ENCODE measurements around the gene SGPP2. TPM values are rescaled to one million over a fixed set of nuclear protein-coding genes. Genes with fewer than 3 reads are reported as not detected.

The SGPP2 gene
- total RNA-seq, 1 donor from 2014 or later, result 31.2 TPM

DNA sequence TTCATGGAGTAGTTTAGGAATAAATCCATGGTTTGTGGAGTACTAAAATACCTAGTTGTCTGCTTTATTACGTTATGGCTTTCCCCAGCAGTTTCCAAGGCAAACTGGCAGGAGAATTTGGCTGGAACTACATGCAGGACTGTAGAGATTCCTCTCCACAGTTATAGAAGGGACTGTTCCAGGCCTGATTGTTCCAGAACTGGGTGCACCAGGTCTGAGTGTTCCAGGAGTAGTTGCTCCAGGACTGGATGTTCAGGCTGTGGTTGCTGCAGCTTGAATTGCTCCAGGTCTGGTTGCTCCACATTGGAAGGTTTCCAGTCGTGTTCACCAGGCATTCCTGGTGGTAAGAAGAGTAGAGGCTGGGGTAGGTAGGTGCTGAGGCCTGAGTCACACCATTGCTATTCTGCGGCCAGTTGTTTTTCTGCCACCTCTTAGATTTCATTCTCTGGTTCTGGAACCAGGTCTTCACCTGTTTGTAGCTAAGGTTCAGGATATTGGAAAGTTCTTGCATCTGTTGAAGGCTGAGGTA is 28.1 kb downstream of the SGPP2 start:
- H3K4me1 Mint-ChIP-seq (ENCODE audit: low read depth), result peaks cover 24% of the 10 kb centered on the region
- peaks cover 3% of the 10 kb centered on the region for H3K27me3 Mint-ChIP-seq (ENCODE audit: insufficient read depth)
- DNase-seq (ENCODE audit: low spot score), result no peak
- H3K9me3 Mint-ChIP-seq, result no peaks in the 10 kb centered on the region
- intact Hi-C loops (cut with micrococcal nuclease), result no loop called here
- no peak overlapping the region for H3K4me3 Mint-ChIP-seq
- H3K27ac Mint-ChIP-seq, result no peak overlapping the region
- H3K36me3 Mint-ChIP-seq (ENCODE audit: low read depth), result peaks cover 9% of the 10 kb centered on the region

DNA sequence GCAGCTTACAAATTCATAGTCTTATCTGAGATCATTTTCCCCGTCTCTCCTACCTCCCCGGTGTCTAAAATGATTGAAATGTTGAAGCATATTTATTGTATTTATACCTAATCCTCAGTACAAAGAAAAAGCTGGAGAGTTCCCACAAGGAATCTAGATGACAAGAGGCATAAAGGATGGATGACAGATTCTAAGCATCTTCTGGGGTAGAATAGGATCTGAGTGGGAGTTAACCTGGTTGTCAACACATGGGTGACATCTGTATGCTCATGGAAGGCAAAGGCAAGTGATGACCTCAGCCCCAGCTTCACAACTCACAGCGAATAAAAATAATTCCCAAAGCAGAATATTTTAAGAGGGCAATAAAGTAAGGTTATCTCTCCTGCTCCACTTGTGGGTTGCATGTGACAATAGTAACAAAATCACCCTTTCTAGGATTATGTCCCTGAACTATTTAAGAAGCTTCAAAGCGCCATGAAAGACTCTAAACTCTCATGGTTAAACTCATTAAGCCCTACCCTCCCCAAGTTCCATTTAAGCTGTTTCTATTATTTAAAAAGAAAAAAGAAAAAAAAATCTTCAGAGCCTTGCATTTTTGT is 32.2 kb downstream of the SGPP2 start:
- H3K36me3 Mint-ChIP-seq (ENCODE audit: low read depth), result peaks cover 2% of the 10 kb centered on the region
- no peak for DNase-seq (ENCODE audit: low spot score)
- no peak overlapping the region for H3K4me3 Mint-ChIP-seq
- H3K27me3 Mint-ChIP-seq (ENCODE audit: insufficient read depth), result peaks cover 3% of the 10 kb centered on the region
- peaks cover 11% of the 10 kb centered on the region for H3K4me1 Mint-ChIP-seq (ENCODE audit: low read depth)
- intact Hi-C loops (cut with micrococcal nuclease), result no loop called here
- H3K9me3 Mint-ChIP-seq, result no peaks in the 10 kb centered on the region
- no peak overlapping the region for H3K27ac Mint-ChIP-seq

DNA sequence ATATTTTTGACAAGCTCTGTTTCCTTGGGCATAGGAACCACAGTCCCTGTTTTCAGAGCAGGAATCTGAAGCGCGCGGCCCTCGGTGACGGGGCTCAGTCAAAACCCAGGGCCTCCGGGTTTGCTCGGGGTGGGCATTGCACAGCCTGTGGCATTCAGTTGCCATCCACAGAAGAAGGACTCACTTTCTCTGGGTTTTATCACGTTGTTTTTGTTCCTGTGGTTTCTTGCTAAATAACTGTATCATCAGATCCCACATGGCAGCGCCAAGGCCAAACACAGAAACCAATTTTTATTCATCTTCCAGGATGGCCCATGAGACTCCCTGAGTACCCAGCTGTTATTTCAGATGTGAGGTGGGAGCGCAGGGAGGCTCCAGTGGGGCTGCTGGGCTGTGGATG is 35.6 kb downstream of the SGPP2 start:
- Mint-ChIP-seq H3K4me3 (no peak overlapping the region), H3K27me3 (ENCODE audit: insufficient read depth) (peaks cover 2% of the 10 kb centered on the region), H3K4me1 (ENCODE audit: low read depth) (no peaks in the 10 kb centered on the region), H3K9me3 (no peaks in the 10 kb centered on the region), H3K36me3 (ENCODE audit: low read depth) (peaks cover 5% of the 10 kb centered on the region), H3K27ac (no peak overlapping the region)
- no peak for DNase-seq (ENCODE audit: low spot score)
- intact Hi-C loops (cut with micrococcal nuclease), result no loop called here

DNA sequence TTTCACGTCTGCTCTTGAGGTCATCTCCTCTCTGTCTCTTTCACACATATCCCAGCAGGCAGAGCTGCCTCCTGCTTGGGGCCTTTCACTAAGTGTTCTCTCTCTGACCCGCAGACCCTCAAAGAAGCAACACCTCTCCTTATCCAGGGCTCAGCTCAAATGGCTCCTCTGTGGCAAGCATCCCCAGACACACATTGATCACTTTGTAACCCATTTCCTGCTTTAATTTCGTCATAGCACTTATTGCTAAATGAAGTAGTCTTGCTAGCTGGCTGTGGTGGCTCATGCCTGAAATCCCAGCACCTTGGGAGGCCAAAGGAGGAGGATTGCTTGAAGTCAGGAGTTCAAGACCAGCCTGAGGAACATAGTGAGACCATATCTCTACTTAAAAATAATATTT is 41.4 kb downstream of the SGPP2 start:
- peaks cover 2% of the 10 kb centered on the region for H3K27me3 Mint-ChIP-seq (ENCODE audit: insufficient read depth)
- no peaks in the 10 kb centered on the region for H3K4me1 Mint-ChIP-seq (ENCODE audit: low read depth)
- no peak for DNase-seq (ENCODE audit: low spot score)
- H3K36me3 Mint-ChIP-seq (ENCODE audit: low read depth), result peaks cover 12% of the 10 kb centered on the region
- no peak overlapping the region for H3K4me3 Mint-ChIP-seq
- H3K9me3 Mint-ChIP-seq, result no peaks in the 10 kb centered on the region
- H3K27ac Mint-ChIP-seq, result no peak overlapping the region
- intact Hi-C loops (cut with micrococcal nuclease), result no loop called here

DNA sequence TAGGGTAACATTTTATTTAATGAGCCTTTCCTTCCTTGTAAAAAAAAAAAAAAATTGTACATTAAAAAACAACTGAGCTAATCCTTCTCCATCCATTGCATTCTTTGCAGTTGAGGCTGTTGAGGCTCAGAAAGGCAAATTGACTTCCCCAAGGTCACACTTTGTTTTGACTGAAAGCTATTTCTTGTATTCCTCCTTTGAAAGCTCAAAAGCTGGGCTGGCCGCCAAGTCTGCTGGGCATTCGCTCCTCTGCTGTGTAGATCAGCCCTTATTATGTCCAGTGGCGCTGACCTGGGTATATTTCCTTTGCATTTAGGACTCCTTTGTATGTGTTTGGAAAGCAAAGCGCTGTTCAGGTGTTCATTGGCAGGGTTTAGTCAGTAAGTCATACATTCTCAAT is 44.0 kb downstream of the SGPP2 start:
- Mint-ChIP-seq H3K36me3 (ENCODE audit: low read depth) (peaks cover 9% of the 10 kb centered on the region), H3K27me3 (ENCODE audit: insufficient read depth) (no peaks in the 10 kb centered on the region), H3K9me3 (no peaks in the 10 kb centered on the region), H3K27ac (no peak overlapping the region), H3K4me3 (no peak overlapping the region), H3K4me1 (ENCODE audit: low read depth) (no peaks in the 10 kb centered on the region)
- no peak for DNase-seq (ENCODE audit: low spot score)
- intact Hi-C loops (cut with micrococcal nuclease), result no loop called here

DNA sequence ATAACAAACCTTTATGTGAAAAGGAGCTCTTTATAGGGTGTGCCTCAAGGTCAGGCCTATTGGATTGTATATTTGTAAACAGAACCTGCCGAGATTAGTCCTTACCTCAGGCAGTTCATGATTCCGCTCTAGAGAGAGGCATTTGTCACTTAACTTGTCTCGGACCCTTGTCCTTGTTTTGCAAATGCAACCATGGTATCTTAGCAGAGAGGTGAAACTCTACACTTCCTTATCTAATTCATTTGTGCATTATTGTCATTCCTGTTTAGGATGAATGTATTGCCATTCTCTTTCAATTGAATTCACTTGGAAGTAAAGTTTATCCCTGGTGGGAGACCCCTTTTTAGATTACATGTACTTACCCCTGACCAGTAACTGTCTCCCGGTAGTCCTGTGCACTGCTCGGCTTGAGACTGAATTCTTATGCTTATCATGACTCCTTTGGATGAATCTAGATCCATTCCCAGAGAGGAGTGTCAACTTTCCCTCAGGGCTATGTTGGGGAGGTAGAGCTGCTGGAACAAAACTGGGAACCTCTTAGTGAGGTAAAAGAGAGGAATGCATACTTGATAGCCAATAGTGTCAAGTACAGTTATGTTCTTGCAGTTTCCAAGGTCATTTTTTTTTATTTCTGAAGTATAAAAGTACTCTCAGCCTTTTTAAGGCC is 46.6 kb downstream of the SGPP2 start:
- peaks cover 9% of the 10 kb centered on the region for H3K36me3 Mint-ChIP-seq (ENCODE audit: low read depth)
- no peak overlapping the region for H3K27ac Mint-ChIP-seq
- no peak for DNase-seq (ENCODE audit: low spot score)
- H3K9me3 Mint-ChIP-seq, result no peaks in the 10 kb centered on the region
- H3K4me1 Mint-ChIP-seq (ENCODE audit: low read depth), result no peaks in the 10 kb centered on the region
- H3K27me3 Mint-ChIP-seq (ENCODE audit: insufficient read depth), result no peaks in the 10 kb centered on the region
- intact Hi-C loops (cut with micrococcal nuclease), result no loop called here
- H3K4me3 Mint-ChIP-seq, result no peak overlapping the region

DNA sequence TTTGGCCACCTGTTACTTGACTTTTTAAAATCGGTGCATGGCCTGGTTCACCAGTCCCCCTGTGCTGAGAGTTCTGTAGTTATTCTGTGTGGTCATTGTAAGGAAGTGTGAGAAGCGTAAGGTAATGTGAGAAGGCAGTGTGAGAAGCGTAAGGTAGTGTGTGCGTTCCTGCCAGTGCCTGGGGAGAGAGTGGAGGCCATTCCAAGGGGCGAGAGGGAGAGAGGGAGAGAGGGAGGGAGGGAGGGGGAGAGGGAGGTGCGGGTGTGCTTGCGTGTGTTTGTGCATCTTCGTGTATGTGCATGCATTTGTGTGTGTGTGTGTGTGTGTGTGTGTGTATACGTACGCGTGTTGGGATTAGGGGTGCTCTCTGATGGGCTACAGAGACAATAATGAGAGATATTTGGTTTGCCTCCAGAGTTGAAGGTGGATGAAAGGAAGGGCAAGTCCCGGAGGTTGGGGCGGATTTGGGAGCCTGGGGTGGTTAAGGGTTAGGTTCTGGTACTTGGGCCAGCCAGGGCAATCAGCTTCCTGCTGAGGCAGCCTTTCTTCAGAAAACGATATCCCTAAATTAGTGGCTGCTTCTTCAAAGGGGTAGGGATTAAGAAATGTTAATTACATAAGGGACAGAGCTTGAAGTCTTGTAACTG is 53.7 kb downstream of the SGPP2 start:
- Mint-ChIP-seq H3K27ac (no peak overlapping the region), H3K4me3 (no peak overlapping the region), H3K27me3 (ENCODE audit: insufficient read depth) (no peaks in the 10 kb centered on the region), H3K36me3 (ENCODE audit: low read depth) (peaks cover 6% of the 10 kb centered on the region), H3K4me1 (ENCODE audit: low read depth) (peaks cover 8% of the 10 kb centered on the region), H3K9me3 (no peaks in the 10 kb centered on the region)
- no peak for DNase-seq (ENCODE audit: low spot score)
- intact Hi-C loops (cut with micrococcal nuclease), result no loop called here

DNA sequence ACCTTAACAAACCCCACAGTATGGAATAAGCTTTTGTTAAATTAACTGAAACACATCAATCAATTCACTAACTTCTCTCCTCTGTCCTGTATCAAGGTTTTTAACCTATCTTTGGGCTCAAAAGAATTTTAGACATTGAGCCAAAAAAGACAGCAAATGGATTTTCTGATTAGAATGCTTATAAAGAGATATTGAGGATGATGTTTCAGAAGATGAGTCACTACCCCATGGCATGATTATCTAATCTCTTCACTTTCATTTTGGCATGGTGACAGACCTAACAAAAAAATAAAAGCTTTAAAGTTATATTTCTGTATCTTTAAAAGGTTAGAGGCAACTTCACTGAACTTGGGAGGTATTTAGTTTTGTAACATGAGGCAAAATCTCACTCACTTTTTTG is 55.5 kb downstream of the SGPP2 start:
- no peaks in the 10 kb centered on the region for H3K27me3 Mint-ChIP-seq (ENCODE audit: insufficient read depth)
- intact Hi-C loops (cut with micrococcal nuclease), result no loop called here
- peaks cover 3% of the 10 kb centered on the region for H3K36me3 Mint-ChIP-seq (ENCODE audit: low read depth)
- H3K4me1 Mint-ChIP-seq (ENCODE audit: low read depth), result peaks cover 8% of the 10 kb centered on the region
- H3K27ac Mint-ChIP-seq, result no peak overlapping the region
- no peak overlapping the region for H3K4me3 Mint-ChIP-seq
- H3K9me3 Mint-ChIP-seq, result no peaks in the 10 kb centered on the region
- no peak for DNase-seq (ENCODE audit: low spot score)

DNA sequence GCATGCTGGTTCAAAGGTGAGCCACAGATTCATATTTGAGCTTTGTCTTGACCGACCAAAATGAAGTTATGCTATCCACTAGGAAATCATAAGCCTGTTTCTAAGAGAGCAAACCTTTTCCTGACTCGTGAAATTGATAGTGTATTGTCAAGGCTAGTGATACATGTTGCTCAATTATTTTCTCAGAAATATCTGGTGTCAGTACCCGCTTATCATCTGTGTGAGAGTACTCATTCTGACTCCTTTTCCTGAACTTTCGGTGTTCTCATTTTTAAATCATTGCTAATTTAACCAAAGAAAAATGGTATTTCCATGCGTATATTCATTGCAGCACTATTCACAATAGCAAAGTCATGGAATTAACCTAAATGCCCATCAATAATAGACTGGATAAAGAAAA is 56.2 kb downstream of the SGPP2 start:
- Mint-ChIP-seq H3K4me1 (ENCODE audit: low read depth) (peaks cover 8% of the 10 kb centered on the region), H3K4me3 (no peak overlapping the region), H3K27ac (no peak overlapping the region), H3K36me3 (ENCODE audit: low read depth) (peaks cover 3% of the 10 kb centered on the region), H3K27me3 (ENCODE audit: insufficient read depth) (no peaks in the 10 kb centered on the region), H3K9me3 (no peaks in the 10 kb centered on the region)
- intact Hi-C loops (cut with micrococcal nuclease), result no loop called here
- no peak for DNase-seq (ENCODE audit: low spot score)

DNA sequence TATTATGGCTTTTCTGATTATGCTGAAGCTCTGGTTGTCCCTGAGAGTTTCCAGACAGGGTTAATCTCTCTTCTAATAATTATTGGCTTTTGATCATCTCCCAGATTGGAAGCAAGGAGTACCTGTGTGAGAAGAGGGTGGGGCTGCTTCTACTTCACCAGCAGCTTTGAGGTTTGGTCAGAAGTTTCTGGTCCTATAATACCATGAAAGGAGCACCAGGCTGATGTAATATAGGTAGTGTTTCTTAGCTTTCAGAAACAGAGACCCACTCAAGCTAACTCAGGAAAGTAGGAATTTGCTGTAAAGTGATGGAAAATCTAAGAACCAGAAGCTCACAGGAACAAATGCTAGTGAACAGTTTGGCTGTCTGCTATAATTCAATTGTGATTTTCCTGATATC is 57.6 kb downstream of the SGPP2 start:
- intact Hi-C loops (cut with micrococcal nuclease), result no loop called here

DNA sequence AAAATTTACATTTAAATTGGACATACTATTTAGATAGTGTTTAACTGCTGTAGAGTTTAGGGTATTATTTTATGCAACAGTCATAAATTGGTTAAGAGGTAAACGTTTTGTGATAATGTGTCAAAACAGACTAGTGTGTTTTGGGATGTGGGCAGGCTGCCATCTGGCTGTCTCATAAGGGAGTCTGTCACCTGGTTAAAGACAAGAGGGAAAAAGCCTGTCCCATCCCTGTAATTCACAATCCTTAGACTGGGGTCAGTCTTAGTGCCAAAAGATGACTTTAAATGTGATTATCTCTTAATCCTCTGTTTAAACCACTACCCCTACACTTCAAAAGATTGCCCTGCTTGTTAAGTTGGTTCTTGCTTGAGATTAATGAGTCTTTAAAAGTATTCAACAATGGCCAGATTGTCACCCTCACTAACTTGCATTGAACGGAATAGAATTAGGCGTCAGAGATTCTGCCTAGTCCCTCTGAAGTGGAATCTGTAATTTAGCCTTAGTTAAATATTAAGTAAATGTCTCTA is 59.2 kb downstream of the SGPP2 start:
- intact Hi-C loops (cut with micrococcal nuclease), result no loop called here
- Mint-ChIP-seq H3K27me3 (ENCODE audit: insufficient read depth) (no peaks in the 10 kb centered on the region), H3K9me3 (no peaks in the 10 kb centered on the region), H3K27ac (no peak overlapping the region), H3K4me1 (ENCODE audit: low read depth) (peaks cover 8% of the 10 kb centered on the region), H3K4me3 (no peak overlapping the region), H3K36me3 (ENCODE audit: low read depth) (peaks cover 3% of the 10 kb centered on the region)
- DNase-seq (ENCODE audit: low spot score), result no peak

More for the DNA sequence above, 57.6 kb downstream of the SGPP2 start:
- no peaks in the 10 kb centered on the region for H3K9me3 Mint-ChIP-seq
- H3K36me3 Mint-ChIP-seq (ENCODE audit: low read depth), result peaks cover 3% of the 10 kb centered on the region
- H3K4me3 Mint-ChIP-seq, result no peak overlapping the region
- no peaks in the 10 kb centered on the region for H3K27me3 Mint-ChIP-seq (ENCODE audit: insufficient read depth)
- no peak overlapping the region for H3K27ac Mint-ChIP-seq
- no peak for DNase-seq (ENCODE audit: low spot score)
- peaks cover 8% of the 10 kb centered on the region for H3K4me1 Mint-ChIP-seq (ENCODE audit: low read depth)

DNA sequence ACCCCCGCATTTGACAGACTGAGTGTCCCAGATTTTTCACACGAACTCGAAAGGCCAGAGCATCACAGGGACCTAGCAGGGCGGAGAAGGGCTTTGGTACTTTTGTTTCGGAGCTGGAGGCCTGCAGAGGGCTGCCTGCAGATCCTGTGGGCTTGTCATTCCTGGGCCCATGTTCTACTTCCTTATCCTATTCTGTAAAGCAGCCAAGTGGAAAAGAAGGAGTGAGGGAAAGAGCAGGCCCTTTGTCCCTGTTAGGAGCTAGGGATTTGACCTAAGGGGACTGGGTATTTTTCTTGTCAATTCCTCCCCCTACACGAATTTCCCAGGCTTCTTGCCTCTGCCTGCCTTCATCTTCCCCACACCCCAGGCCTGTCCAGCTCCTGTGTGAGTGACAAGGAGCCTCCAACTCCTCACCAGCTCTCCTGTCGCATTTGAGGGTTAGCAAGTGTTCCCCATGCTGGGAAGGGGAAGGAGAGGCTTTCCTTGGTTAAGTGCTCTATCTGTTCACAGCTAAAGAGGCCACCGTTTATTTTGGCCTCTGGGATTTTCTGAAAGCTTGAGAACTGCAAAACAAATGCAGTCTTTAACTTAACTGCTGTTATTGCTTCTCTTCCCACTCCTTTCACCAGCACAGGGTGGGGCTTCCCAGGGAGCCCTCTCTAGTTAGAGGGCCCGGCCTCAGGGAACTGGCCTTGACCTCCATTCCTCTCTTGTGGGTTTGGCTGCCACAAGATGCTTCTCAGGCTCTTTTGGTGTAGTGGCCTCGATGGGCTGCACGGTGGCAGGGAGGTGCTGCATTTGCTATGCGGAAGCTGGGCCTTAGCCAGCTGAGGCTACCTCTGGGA is 61.2 kb downstream of the SGPP2 start:
- peaks cover 2% of the 10 kb centered on the region for H3K27me3 Mint-ChIP-seq (ENCODE audit: insufficient read depth)
- H3K4me1 Mint-ChIP-seq (ENCODE audit: low read depth), result no peaks in the 10 kb centered on the region
- no peak overlapping the region for H3K4me3 Mint-ChIP-seq
- no peaks in the 10 kb centered on the region for H3K9me3 Mint-ChIP-seq
- no peaks in the 10 kb centered on the region for H3K36me3 Mint-ChIP-seq (ENCODE audit: low read depth)
- H3K27ac Mint-ChIP-seq, result no peak overlapping the region
- DNase-seq (ENCODE audit: low spot score), result no peak
- intact Hi-C loops (cut with micrococcal nuclease), result no loop called here
